Lung microvascular endothelial cell (primary cell): Measurements from ENCODE around the gene SENP3. TPM values are rescaled to one million over a fixed set of nuclear protein-coding genes. Genes with fewer than 3 reads are reported as not detected.

Source experiments
- DNase-seq, 2 donors: peaks; one replicate each; pipeline versions ENCODE4 v3.0.0 to v3.0.0-alpha.2; 2010; ENCODE audit warnings: low read depth in 2 of 2
- total RNA-seq: library from RNA; depleted of rRNA; stranded (reverse); fragments of >200 nt; gene quantifications from 2 replicates; pipeline ENCODE4 v1.2.1, GENCODE V29; 2014

SENP3 gene
- total RNA-seq = 52.3 and 81.5 TPM in 2 replicates

DNA sequence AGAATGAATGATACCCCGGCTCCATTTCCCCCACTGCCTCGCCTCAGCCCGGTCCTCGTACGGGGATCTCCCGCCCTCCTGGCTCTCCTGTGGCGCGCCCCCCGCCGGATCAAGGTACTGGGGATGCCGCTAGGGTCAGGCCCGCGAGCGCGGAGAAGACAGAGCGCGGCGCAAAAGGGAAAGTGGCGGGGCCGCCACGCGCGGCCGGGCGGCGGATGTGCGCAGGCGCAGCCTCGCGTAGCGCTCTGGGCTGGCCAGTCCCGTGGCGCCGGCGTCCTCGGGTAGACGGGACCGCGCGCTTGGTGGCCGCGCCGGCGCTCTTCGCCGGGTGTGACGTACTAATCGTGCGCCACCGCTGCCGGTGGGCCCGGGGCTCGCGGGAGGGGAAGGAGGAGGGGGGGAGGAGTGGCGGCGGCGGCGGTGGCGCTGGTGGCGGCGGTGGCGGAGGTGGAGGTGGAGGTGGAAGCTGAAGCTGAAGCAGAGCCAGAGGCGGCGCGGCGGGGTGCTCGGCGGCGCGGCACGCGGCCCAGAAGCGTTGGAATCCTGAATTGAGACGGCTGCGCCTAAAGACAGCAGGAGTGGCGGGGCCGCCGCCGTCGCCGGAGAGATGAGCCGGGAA lies at the start of gene SENP3:
Gene SENP3 (plus strand): TSS at position 331 of the 619 bp plus-strand sequence. CDS start 1,158 bp downstream, outside the sequence.
- peak; percentile 94 to 96 for DNase-seq

DNA sequence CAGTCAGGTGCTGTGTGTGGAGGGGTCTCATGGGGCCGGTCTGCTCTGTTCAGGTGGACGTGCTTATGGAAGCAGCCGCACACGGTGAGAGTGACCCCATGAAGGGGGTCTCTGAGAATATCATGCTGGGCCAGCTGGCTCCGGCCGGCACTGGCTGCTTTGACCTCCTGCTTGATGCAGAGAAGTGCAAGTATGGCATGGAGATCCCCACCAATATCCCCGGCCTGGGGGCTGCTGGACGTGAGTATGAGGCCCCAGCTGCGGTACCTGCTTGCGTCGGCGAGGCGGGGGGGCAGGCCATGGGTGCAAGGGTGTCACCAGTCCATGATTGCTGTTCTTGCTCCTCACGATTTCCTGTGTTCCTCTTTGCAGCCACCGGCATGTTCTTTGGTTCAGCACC lies 49.6 kb upstream of the SENP3 start:
- no peak for DNase-seq

DNA sequence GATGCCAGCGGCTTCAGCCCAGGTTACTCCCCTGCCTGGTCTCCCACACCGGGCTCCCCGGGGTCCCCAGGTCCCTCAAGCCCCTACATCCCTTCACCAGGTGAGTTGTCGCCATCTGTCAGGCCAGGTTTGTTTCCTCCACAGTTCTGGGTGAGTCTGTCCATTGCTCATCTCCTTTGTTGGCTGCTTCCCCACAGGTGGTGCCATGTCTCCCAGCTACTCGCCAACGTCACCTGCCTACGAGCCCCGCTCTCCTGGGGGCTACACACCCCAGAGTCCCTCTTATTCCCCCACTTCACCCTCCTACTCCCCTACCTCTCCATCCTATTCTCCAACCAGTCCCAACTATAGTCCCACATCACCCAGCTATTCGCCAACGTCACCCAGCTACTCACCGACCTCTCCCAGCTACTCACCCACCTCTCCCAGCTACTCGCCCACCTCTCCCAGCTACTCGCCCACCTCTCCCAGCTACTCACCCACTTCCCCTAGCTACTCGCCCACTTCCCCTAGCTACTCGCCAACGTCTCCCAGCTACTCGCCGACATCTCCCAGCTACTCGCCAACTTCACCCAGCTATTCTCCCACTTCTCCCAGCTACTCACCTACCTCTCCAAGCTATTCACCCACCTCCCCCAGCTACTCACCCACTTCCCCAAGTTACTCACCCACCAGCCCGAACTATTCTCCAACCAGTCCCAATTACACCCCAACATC lies 48.7 kb upstream of the SENP3 start:
- no peak for DNase-seq

DNA sequence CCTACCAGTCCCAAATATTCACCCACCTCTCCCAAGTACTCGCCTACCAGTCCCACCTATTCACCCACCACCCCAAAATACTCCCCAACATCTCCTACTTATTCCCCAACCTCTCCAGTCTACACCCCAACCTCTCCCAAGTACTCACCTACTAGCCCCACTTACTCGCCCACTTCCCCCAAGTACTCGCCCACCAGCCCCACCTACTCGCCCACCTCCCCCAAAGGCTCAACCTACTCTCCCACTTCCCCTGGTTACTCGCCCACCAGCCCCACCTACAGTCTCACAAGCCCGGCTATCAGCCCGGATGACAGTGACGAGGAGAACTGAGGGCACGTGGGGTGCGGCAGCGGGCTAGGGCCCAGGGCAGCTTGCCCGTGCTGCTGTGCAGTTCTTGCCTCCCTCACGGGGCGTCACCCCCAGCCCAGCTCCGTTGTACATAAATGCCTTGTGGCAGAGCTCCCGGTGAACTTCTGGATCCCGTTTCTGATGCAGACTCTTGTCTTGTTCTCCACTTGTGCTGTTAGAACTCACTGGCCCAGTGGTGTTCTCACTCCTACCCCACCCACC lies 47.8 kb upstream of the SENP3 start:
- DNase-seq = no peak

DNA sequence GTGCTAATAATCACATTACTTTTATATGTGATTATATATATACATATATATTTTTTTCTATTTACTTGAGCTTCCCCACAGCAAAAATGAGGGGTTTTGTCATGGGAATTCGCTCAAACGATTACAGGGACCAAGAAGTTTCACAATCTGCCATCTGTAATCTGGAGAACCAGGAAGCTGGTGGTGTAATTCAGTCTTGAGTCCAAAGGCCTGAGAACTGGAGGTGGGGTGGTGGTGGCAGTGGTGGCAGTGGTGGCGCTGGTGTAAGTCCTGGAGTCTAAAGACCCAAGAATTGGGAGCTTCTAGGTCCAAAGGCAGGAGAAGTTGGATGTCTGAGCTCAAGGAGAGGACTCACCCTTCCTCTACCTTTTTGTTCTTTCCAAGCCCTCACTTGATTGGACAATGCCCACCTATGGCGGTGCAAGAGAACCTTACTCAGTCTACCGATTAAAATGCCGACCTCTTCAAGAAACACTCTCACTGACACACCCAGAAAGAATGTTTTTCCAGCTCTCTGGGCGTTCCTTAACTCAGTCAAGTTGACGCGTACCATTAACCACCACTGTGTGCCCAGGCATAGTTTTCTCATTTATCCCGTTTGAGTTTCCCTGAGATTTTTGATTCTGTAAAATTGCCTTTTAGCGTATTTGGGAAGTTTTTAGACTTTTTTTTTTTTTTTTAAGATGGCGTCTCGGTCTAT lies 45.7 kb upstream of the SENP3 start:
- DNase-seq = no peak

DNA sequence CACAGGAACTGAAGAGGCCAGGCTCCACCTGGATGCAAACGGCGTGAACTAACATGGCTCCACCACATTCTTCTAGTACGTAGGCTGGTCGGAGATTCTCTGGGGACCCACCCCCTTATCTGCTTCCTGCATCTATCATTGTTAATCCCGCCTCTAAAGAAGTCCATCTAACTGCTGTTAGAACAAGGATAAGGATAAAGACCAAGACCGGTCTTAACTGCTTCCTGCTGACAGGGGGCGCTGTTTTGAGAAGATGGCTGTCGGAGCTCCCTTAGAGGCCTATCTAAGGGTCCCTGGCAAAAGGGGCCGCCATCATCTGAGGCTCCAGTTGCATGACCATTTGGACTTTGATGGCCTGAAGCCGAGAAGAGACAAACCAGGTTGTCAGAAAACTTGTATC lies 38.7 kb upstream of the SENP3 start:
- DNase-seq = peak; percentile 22 to 32

DNA sequence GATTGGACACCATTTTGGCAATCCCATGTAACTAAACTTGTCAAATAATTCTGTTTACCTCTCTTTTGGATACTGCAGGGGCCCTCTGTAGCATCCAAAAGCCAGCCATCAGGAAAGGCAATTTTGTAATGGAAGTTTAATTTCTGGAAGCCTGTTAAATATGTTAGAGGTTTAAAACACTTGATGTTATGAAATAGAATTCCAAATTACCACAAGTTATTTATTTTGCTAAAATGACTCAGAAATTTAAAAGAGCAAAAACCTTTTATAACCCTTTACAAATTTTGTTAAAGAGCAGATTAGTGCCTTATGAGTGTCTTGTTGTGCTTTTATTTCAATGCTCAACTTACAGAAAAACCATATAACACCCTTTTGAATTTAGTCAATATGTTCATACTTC lies 32.9 kb upstream of the SENP3 start:
- DNase-seq = no peak

DNA sequence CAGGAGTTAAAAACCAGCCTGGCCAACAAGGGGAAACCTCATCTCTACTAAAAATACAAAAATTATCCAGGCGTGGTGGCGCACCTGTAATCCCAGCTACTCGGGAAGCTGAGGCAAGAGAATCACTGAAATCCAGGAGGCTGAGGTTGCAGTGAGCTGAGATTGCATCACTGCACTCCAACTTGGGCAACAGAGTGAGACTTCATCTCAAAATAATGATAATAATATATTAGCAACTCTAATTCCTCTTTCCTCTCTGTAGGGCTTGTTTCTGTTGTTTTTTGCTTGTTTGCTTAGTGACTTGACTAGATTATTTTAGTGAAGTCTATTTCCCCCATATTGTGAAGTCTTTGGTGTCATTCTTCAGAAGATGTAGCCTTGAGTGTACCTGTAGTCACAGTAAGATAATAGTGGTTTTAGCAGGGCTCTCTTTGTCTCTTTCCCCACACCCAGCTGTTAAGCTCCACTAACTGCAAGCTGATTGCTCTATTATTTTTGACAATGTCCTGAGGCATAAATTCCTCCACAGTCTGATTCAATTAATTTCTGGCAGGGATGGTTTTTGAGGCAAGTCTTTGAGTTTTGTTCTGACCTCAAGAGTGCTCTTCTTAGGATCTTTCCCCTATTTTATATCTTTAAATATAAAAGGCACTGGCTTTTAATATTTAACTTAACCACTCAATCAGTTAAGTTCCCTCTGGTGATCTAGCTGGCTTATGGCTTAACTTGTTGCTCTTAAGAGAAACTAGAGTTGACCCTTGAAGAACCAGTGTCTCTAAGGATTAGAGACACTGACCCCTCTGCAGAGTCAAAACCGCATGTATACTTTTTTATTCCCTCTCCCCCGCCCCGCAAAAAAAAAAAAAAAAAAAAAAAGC lies 31.5 kb upstream of the SENP3 start:
- no peak for DNase-seq

DNA sequence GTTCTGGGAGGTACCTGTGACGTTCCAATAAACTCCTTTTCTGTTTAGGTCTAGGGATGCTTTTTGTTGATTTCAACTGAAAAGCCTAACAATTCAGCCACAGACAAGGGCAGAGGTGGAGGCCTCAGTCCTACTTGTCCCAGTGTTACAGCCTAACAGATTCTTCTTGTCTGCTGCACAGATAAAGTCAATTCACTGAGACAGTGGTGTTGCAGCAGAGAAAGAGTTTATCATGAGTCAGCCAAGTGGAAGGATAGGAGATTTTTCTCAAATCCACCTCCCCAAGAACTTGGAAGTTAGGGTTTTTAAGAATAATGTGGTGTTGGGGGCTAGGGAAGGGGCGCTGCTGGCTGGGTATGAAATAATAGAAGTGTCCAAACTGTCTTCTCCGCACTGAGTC lies 23.7 kb upstream of the SENP3 start:
- DNase-seq = no peak

DNA sequence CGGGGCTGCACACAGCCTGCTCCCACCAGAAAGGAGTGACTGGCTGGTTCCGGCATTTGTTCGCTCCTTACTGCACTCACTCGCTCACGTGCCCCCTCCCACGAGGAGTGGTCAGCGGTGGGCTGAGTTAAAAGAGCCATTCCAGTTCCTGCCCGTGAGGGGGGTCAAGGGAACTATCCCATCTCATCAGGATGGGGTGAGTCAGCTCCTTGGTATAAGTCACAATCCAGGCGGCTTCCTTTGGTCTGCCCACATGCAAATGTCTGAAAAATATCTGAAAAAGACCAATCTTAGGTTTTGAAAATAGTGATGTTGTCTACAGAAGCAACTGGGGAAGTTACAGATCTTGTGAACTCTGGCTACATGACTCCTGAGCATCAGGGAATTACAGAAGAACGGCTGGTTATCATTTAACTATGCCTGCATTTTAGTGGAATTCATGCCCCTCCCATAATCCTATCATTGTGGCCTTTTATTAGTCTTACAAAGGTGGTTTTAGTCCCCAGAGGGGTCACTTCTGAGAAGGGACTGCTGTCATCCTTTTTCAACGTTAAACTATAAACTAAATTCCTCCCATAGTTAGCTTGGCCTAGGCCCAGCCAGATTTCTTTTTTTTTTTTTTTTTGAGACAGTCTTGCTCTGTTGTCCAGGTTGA lies 22.7 kb upstream of the SENP3 start:
- peak in 1 of 2 donors; percentile 66 for DNase-seq

DNA sequence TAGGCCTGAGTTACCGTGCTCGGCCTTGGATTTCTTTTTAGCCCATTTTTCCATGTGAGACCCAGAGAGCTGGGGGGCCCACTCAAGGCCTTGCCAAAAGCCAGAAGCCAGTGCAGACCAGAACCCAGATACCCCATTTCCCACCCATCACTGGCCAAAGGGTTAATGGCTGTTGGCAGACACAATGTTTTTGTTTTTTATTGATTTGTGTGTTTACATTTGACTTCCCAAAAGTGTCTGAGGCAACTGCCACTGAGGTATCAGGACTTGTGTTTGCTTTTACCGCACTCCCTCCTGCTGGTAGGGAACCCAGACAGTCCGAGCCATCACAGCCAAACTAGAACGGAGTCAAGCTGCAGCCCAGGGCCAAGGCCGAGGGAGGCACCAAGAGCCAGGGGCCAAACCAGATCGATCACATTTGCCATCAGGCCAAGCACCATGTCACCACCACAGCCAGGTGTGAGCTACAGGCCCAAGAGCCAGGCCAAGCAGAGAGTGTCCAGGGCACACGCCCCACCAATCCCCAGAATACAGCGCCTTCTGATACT lies 20.6 kb upstream of the SENP3 start:
- no peak for DNase-seq

DNA sequence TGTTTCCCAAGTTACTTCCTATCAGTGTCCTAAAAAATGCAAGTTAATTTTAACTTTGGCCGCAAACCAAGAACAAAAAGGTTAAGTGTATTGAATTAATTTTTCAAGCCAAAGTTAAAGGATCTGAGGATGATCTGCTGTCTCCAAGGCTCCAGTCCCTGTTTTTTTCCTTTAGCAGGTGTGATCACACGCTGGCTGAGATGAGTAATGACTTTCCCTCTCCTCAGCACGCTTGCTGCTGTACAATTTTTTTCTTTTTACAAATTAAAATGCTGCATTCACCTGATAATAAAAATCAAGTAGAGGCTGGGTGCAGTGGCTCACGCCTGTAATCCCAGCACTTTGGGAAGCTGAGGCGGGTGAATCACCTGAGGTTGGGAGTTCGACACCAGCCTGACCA lies 16.8 kb upstream of the SENP3 start:
- DNase-seq = peak in 1 of 2 donors; percentile 27

DNA sequence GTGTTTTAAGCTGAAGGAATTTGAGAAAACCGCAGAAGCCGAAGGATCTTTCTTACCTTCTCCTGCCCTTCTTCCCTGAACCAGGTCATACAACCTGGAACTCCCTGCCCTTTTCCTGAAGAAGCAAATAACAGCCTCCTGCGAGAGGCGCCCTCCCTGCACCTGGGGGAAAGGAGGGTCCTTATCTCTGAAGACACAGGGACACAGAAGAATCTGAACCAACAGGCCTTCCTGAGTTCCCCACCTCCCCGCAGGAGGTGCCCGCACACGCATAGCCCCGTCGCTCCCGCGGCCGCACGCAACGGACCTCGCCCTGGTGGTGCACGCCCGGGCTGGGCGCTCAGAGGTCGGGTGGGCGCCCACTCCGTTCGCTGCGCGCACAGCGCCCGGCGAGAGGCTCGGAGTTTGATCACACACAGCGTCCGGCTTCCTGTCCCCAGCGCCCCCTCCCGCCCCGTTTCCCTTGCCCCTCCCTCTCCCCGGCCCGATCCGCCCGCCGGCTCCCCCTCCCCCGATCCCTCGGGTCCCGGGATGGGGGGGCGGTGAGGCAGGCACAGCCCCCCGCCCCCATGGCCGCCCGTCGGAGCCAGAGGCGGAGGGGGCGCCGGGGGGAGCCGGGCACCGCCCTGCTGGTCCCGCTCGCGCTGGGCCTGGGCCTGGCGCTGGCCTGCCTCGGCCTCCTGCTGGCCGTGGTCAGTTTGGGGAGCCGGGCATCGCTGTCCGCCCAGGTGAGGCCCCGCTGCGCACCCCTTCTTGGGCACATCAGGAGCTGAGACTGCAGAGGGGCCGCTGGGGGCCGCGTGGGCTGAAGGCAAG lies 12.9 kb upstream of the SENP3 start, which contains the start of gene TNFSF12:
Gene TNFSF12 (plus strand): TSS at position 474 of the 816 bp plus-strand sequence. CDS start 96 bp downstream, at position 570.
- peak; percentile 36 to 49 for DNase-seq

DNA sequence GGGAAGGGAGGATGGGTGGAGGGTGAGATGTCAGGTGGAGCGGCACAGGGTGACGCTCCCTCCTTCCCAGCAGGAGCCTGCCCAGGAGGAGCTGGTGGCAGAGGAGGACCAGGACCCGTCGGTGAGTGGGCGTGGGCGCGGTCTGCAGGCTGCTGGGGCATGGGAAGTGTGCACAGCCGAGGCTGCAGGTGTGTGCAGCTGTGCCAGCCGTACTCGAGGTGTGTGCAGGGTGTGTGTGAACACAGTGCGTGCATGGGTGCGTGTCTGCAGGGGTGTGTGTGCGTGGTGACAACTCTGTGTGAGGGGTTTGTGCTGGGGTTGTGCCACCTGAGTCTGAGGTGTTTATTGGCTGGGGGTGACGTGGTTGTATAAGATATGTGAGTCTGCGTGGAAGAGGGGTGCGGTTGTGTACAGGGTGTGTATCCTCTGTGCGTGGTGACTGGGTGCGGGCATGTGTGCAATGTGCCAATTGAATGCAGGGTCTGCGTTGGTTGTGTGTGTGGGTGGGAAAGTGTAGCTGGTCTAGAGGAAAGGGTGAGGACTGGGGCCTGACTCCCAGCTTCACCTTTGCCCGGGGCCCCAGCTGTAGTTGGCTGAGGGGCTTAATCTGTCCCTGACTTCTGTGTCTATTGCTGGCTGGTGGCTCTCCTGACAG lies 12.2 kb upstream of the SENP3 start:
- no peak for DNase-seq

DNA sequence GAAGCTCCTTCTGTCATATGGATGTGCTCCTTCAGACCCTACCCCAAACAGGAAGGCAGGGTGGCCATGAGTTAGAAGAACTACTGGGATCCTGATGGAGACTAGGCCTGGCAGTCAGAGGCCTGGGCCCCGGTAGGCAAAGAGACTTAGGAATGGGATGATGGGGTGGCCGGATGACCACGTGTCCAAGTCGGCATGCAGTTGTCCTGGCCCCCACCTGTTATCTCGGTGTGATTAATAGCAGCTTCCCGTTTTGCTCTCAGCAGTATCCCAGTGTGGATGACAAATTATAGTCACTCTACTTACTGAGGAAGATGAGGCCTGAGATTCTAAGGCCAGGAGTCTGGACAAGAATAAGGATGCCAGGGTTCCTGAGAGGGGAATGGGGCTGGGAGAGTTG lies 11.4 kb upstream of the SENP3 start:
- no peak for DNase-seq

DNA sequence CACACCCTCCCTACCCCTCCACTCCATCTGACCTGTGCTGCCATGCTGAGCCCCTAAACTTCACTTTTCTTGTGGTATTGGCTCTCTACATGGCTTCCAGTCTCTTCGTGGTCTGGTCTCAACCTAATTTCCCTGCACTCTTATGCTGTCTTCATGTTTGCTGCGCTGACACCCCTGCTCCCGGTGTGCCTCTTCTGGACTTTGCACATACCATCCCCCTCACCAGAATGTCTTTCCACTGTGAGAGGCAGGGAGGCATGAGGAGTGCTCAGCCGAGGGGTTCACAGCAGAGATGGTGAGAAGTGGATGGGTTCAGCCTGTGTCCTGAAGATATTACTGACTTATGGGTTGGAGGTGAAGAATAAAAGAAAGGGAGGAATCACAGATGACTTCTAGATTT lies 10.3 kb upstream of the SENP3 start:
- DNase-seq = no peak

DNA sequence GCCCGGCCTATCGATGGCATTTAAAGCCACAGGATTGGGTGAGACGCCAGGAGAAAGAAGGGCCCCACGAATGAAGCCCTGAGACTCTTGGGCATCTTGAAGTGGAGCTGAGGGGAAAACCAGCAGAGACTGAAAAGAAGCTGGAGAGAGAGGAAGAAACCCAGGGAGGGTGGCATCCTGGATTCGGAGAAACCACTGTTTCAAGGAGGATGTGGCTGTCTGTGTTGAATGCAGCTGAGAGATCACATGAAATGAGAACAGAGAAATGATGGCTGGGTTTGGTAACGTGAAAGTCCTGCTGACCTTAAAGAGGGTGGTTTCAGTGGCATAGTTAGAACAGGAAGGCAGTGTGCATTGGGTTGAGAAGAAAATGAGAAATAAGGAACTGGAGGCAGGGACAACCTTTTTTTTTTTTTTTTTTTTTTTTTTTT lies 9.1 kb upstream of the SENP3 start:
- DNase-seq = no peak

DNA sequence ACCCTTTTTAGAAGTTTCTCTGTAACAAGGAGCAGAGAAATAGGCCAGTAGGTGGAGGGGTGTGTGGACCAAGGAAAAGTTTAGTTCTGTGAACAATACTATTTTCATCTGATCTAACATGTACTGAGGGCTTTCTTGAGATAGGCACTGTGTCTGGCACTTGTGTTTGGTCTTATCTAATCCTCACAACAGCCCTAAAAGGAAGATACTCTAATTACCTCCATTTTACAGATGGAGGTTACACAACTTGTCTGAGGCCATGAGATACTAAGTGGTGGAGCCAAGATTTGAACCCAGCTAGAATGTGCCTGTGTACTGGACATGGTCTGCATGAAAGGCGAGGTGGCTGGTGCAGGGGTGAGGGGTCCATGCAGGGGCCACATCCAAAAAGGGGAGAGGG lies 8.4 kb upstream of the SENP3 start:
- no peak for DNase-seq
